Activated T-helper 2 cell treated with anti-CD3 and anti-CD28 coated beads, Interferon-gamma antibody, Interleukin-2, Interleukin-4, amounts not matched to agents 10 μg/mL and 5 μg/mL and 100 μg/mL, durations not matched to agents 14 hours and 24 hours and 36 hours (primary cell): ENCODE data around the gene ERP27. TPM values are rescaled to one million over a fixed set of nuclear protein-coding genes. Genes with fewer than 3 reads are reported as not detected.

Source experiments
- DNase-seq: peaks from one replicate; pipeline ENCODE4 v3.0.0; 2021; ENCODE audit warnings: low spot score
- H3K27ac Mint-ChIP-seq: one replicate; pipeline ENCODE4 v1.8.0; 2021; ENCODE audit warnings: mixed read lengths
- H3K27me3 Mint-ChIP-seq: one replicate; pipeline ENCODE4 v1.8.0; 2021; ENCODE audit warnings: low read depth, mixed read lengths
- H3K36me3 Mint-ChIP-seq: one replicate; pipeline ENCODE4 v1.8.0; 2021; ENCODE audit warnings: low read depth, mixed read lengths
- H3K4me1 Mint-ChIP-seq: one replicate; pipeline ENCODE4 v1.8.0; 2021; ENCODE audit warnings: low read depth, mixed read lengths
- H3K4me3 Mint-ChIP-seq: one replicate; pipeline ENCODE4 v1.8.0; 2021; ENCODE audit warnings: low read depth, mild to moderate bottlenecking, moderate library complexity, mixed read lengths
- H3K9me3 Mint-ChIP-seq: one replicate; pipeline ENCODE4 v1.8.0; 2021; ENCODE audit warnings: mixed read lengths
- intact Hi-C: fragments of 100-400 bp; cut with micrococcal nuclease; formaldehyde crosslinking; loops from one replicate; pipeline ENCODE4 v1.15.1; 2023
- total RNA-seq: library from RNA; stranded (reverse); gene quantifications from 2 replicates; pipeline ENCODE4 v1.2.3, GENCODE V29; 2022

ERP27 gene
- total RNA-seq, 1 donor from 2014 or later = 3.2 TPM

DNA sequence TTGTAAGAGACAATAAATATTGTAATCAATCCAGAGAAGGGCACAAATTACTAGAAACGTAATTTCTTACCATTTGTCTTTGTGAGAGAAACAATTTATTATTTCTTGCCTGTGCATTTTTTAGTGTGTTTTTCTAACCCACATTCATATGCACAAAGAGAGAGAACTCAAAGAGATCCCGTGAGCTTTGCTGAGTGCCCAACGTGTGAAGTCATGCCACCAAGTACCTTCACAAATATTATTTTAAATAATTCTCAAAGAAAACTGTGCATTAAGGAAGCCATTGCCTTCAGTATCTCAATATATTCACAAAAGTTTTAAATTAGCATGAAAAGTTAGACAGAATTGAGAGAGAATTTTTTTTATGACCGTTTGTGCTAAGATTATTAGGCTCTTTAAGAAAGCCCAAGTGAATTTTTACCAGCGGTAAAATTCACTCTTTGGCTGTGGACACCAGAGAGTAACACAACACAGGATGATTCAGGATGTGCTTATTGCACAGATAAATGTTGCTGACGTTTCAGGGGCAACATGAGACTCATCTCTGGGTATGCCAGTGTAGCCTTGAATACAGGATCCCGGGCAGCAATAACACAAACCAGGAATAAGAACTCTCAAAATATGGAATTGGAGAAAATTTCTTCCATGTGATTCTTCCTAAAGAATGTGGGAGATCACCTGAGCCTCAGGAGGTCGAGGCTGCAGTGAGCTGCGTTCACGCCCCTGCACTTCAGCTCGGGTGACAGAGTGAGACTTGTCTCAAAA lies 20.2 kb upstream of the ERP27 start:
- intact Hi-C loops = no loop called here
- Mint-ChIP-seq H3K4me3 (peak overlapping the region; percentile 96), H3K9me3 (no peaks in the 10 kb centered on the region), H3K4me1 (peaks cover 51% of the 10 kb centered on the region), H3K27me3 (no peaks in the 10 kb centered on the region), H3K27ac (peak overlapping the region; percentile 97), H3K36me3 (peaks cover 50% of the 10 kb centered on the region)
- DNase-seq = no peak

DNA sequence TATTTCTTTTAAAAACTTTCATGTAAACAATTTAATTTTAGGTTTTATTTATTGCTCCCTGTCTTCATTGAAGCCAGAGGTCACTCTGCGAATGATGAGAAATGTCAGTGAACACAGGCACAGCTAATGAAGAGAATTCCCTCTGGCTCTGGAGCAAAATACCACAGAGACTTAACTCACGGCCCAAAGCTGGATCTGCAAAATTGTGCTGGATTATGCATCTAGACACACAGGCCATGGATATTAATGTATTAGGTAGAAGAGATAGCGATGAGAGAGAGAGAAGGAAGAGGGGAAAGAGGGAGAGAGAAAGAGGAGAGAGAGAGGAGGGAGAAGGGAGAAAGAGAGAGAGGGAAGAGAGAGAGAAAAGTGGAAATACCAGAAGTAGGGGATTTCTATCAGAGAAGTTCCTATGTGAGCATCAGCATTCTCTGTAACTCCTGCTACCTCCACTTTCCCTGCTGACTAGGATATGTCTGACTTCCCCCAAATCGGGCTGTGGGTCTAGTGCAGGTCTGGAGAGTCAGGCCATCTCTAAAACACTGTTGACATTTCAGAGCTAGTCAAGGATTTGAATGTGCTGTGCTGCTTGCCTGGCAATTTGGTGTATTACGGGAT lies 19.3 kb upstream of the ERP27 start:
- Mint-ChIP-seq H3K4me1 (peaks cover 52% of the 10 kb centered on the region), H3K36me3 (peaks cover 56% of the 10 kb centered on the region), H3K9me3 (no peaks in the 10 kb centered on the region), H3K4me3 (peak overlapping the region; percentile 96), H3K27ac (peak overlapping the region; percentile 97), H3K27me3 (no peaks in the 10 kb centered on the region)
- DNase-seq = no peak
- intact Hi-C loops = no loop called here

DNA sequence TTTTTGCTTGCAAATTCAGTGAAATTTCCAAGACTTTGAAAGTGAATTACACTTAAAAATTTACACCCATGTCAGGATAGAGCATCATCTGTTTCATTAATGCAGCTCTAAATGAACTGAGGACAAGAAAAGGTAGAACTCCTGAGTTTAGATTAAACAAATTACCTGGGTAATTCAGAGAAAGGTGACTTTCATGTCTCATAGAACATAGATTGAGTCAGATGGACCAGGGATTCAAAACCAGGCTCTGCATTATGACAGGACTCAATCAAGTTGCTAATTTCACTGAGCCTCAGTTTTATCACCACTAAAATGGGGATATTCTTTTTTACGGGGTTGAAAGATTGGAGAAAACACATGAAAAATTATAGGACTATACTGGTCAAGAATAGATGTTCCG lies 18.6 kb upstream of the ERP27 start:
- DNase-seq = no peak
- Mint-ChIP-seq H3K27ac (peak overlapping the region; percentile 97), H3K9me3 (no peaks in the 10 kb centered on the region), H3K36me3 (peaks cover 60% of the 10 kb centered on the region), H3K4me1 (peaks cover 56% of the 10 kb centered on the region), H3K27me3 (no peaks in the 10 kb centered on the region), H3K4me3 (peak overlapping the region; percentile 96)
- intact Hi-C loops = no loop called here

DNA sequence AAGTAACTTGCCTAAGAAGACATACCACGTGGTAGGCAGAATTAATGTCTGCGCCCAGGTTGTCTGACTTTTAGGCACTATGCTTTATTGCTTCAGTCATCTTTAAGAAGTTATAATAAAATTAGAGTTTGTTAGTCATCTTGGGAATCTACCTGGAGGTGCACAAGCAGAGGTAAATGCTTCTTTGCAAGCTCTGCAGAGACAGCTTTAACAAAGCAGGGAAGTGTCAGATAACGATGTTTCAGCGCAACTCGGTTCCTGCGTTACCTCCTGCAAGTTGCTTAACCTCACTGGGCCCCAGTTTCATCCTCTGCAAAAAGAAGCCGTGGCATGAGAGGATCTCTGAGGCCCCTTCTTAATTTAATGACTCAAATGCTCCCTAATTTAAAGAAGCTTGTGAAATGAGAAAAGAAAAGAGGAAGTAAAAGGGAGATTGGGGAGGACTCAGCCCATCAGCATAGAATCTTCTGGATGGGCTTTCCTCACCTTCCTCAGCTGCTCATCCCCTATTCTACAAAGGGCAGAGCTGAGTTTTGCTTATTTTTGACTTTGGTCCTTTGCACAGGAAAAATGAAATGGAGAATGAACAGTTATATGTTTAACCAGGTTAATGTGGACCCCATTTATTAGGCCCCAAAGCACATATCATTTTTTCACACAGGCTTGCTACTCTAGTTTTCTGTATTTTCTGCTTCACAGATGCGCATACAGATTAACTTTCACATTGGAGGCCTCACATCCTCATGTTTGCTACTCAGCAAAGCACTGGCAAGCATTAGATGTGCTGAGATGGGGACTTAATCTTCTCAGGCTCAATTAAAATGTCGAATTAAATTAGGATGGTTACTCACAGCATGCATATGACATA lies 17.9 kb upstream of the ERP27 start:
- Mint-ChIP-seq H3K4me1 (peaks cover 62% of the 10 kb centered on the region), H3K9me3 (no peaks in the 10 kb centered on the region), H3K27ac (peak overlapping the region; percentile 97), H3K36me3 (peaks cover 64% of the 10 kb centered on the region), H3K4me3 (peak overlapping the region; percentile 96), H3K27me3 (no peaks in the 10 kb centered on the region)
- intact Hi-C loops = no loop called here
- no peak for DNase-seq

DNA sequence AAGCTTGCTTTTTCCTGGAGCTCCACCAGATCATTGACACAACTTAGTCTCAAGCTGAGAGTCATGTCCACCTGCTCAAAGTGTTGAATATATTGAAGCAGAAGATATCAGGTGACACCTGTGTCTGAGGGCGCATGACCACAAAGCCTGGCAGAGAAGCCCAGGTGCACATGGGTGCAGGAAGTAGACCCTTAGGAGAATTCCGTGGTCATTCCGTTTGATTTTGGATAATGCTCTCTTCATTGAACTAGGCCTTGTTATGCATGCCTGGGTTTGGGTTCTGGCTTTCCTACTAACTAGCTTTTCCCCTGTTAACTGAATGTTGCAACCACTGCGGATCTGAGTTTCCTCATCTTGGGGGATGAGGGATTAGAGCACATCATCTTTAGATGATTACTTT lies 15.9 kb upstream of the ERP27 start:
- peak overlapping the region; percentile 80 for H3K4me3 Mint-ChIP-seq
- no peaks in the 10 kb centered on the region for H3K9me3 Mint-ChIP-seq
- no peaks in the 10 kb centered on the region for H3K27me3 Mint-ChIP-seq
- no peak for DNase-seq
- H3K4me1 Mint-ChIP-seq = peaks cover 77% of the 10 kb centered on the region
- intact Hi-C loops = loop anchor here (5.0 kb wide), 3 partner anchors 562 to 608 kb away; partner anchors contain the start of gene ATF7IP
- peaks cover 64% of the 10 kb centered on the region for H3K36me3 Mint-ChIP-seq
- H3K27ac Mint-ChIP-seq = peak overlapping the region; percentile 93

DNA sequence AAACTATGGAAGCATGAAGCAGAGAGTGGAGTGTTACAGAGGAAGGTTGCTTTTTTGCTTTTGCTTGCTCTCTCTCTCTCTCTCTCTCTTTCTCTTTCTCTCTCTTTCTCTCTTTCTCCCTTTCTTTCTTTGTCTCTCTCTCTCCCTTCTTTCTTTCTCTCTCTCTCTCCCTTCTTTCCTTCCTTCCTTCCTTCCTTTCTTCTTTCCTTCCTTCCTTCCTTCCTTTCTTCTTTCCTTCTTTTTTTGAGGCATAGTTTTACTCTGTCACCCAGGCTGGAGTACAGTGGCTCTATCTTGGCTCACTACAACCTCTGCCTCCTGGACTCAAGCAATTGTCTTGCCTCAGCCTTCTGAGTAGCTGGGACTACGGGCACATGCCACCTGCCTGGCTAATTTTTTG lies 15.4 kb upstream of the ERP27 start:
- peak overlapping the region; percentile 80 for H3K4me3 Mint-ChIP-seq
- peaks cover 80% of the 10 kb centered on the region for H3K4me1 Mint-ChIP-seq
- no peaks in the 10 kb centered on the region for H3K27me3 Mint-ChIP-seq
- intact Hi-C loops = loop anchor here (5.0 kb wide), 3 partner anchors 561 to 609 kb away; partner anchors contain the start of gene ATF7IP
- no peaks in the 10 kb centered on the region for H3K9me3 Mint-ChIP-seq
- peaks cover 64% of the 10 kb centered on the region for H3K36me3 Mint-ChIP-seq
- peak overlapping the region; percentile 93 for H3K27ac Mint-ChIP-seq
- DNase-seq = no peak

DNA sequence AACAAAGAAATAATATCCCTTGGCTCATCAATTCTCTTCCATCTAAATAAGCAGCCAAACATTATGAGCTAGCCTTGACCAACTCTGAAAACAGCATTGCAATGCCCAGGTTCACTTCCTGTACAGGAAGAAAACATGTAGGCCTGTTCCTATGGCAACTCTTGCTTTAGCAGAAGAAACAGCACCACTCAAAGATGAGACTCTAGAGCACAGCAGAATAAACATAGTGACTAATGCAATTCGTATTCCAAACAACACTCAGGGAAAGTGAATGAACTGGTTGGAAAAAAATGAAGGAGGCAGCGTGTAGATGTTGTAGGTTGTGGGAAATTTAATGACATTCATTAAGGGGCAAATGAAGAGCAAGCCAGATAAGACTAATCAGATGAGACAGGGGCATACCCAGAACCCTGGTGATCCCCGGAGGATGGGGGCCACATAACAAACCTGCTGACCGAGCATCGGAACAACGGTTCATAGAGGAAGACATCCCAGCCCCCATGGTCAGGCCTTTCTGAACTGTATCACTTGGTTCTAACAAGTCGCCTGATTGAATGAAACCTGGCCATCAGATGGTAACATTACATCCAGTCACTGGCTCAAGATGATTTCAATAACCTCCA lies 14.1 kb upstream of the ERP27 start:
- intact Hi-C loops = loop anchor here (1.0 to 5.0 kb wide), 4 partner anchors 9 to 610 kb away; partner anchors contain the start of genes ARHGDIB and ATF7IP
- H3K4me3 Mint-ChIP-seq = peak overlapping the region; percentile 77
- H3K36me3 Mint-ChIP-seq = peaks cover 63% of the 10 kb centered on the region
- H3K9me3 Mint-ChIP-seq = no peaks in the 10 kb centered on the region
- peak overlapping the region; percentile 98 for H3K27ac Mint-ChIP-seq
- H3K4me1 Mint-ChIP-seq = peaks cover 74% of the 10 kb centered on the region
- DNase-seq = no peak
- no peaks in the 10 kb centered on the region for H3K27me3 Mint-ChIP-seq

DNA sequence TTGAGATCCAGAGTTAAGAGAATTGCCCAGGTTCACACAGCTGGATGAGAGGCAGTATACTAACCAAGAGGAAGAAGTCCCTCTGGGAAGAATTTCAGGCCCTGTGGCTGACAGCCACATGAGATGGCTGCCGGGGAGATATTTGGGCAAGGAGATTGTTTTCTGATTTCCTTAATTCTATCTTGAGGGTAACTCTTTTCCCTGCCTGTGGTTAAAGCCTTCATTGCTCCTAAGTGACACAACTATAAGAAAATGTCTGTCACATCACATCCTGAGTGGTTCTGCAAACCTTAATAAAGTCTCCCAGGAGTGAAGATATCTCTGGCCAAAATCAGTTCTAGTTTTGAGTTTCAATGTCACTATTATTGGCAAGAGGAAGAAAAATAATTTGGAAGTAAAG lies 13.5 kb upstream of the ERP27 start:
- Mint-ChIP-seq H3K27me3 (no peaks in the 10 kb centered on the region), H3K4me3 (peak overlapping the region; percentile 77), H3K9me3 (no peaks in the 10 kb centered on the region), H3K36me3 (peaks cover 69% of the 10 kb centered on the region), H3K4me1 (peaks cover 75% of the 10 kb centered on the region), H3K27ac (peak overlapping the region; percentile 98)
- no peak for DNase-seq
- intact Hi-C loops = loop anchor here (1.0 to 5.0 kb wide), 4 partner anchors 9 to 610 kb away; partner anchors contain the start of genes ARHGDIB and ATF7IP

DNA sequence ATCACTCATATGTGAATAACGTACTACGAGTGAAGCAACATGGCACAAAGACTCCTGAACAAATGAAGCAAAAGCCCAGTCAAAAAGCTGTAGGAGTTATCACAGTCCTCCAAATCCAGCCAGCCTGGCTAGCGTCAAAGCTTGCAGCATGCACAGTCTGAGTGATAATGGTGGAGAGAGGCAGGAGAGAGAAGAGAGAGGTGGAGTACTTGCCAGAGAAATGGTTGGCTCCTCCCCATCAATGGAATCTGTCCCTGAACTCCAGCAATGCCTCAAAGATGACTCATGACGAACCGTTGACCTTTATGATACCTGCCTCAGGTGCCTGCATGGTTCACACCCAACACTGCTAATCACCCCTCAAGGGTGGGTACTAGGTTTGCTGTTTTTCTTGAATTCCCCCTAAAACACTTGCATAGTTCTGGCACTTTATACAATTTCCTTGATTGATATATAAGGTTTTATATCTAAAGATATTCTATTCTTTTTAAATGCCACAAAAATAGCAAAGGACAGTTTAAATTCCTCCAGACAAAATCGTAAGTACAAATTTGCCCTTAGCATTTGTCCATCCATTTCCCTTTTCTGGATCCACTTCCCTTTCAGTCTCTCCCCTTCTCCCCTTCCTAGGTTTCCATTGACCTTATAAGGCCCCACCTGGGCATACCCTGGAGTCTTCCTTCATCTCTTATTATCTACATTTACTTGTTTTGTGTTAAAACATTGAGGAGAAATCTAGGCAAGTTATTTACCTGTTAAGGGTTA lies 12.8 kb upstream of the ERP27 start:
- DNase-seq = no peak

DNA sequence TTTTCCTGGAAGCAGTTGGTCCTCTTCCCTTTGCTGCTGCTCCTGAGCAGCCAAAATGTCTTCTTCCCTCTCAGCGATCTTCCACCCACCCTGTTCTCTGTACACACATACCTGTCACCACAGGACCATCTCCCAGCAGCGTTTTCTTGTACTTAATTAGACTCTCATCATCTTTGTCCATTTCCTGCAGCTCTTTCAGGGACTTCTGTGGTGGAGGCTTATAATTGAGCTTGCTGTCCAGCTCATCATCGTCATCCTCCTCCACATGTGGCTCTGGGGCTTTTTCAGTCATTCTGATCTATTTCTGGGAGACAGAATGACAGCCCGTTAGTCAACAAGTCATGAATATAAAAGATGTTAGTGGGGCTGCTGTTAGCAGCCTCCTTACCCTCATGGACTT lies 12.1 kb upstream of the ERP27 start:
- no peak for DNase-seq
- peaks cover 74% of the 10 kb centered on the region for H3K36me3 Mint-ChIP-seq
- H3K27me3 Mint-ChIP-seq = no peaks in the 10 kb centered on the region
- peak overlapping the region; percentile 98 for H3K27ac Mint-ChIP-seq
- no peaks in the 10 kb centered on the region for H3K9me3 Mint-ChIP-seq
- peak overlapping the region; percentile 73 for H3K4me3 Mint-ChIP-seq
- peaks cover 76% of the 10 kb centered on the region for H3K4me1 Mint-ChIP-seq
- intact Hi-C loops = loop anchor here (1.0 to 5.0 kb wide), 4 partner anchors 40 to 612 kb away; partner anchors contain the start of gene ATF7IP

More for the DNA sequence above, 12.8 kb upstream of the ERP27 start:
- H3K27ac Mint-ChIP-seq = peak overlapping the region; percentile 98
- peak overlapping the region; percentile 77 for H3K4me3 Mint-ChIP-seq
- peaks cover 74% of the 10 kb centered on the region for H3K4me1 Mint-ChIP-seq
- intact Hi-C loops = loop anchor here (1.0 to 5.0 kb wide), 4 partner anchors 41 to 611 kb away; partner anchors contain the start of gene ATF7IP
- H3K9me3 Mint-ChIP-seq = no peaks in the 10 kb centered on the region
- H3K27me3 Mint-ChIP-seq = no peaks in the 10 kb centered on the region
- H3K36me3 Mint-ChIP-seq = peaks cover 71% of the 10 kb centered on the region

DNA sequence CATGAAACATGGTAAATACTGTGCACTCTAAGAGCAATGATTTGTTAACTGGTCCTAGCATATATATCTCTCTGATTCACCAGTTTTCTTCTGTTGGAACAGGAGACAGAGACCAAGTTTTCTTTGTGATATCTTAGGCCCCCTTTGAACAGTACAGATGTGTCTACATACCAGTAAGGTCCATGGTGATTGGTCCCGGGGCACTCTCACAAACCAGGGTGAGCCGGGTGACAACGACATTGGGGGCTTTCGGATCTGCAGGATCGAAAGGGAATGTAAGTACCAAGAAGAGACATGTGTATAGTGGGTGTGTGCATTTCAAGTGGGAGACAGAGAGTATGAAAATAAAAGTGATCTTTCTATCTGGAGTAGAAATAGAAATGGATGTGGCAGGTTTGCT lies 11.3 kb upstream of the ERP27 start:
- no peaks in the 10 kb centered on the region for H3K9me3 Mint-ChIP-seq
- H3K36me3 Mint-ChIP-seq = peaks cover 82% of the 10 kb centered on the region
- H3K4me3 Mint-ChIP-seq = peak overlapping the region; percentile 73
- intact Hi-C loops = loop anchor here (1.0 to 5.0 kb wide), 5 partner anchors 33 to 613 kb away; partner anchors contain the start of gene ATF7IP
- DNase-seq = no peak
- no peaks in the 10 kb centered on the region for H3K27me3 Mint-ChIP-seq
- H3K27ac Mint-ChIP-seq = peak overlapping the region; percentile 98
- peaks cover 79% of the 10 kb centered on the region for H3K4me1 Mint-ChIP-seq
